Thoracic aorta (tissue), 2 donors: ENCODE results near the gene P2RY14. TPM values are rescaled to one million over a fixed set of nuclear protein-coding genes. Genes with fewer than 3 reads are reported as not detected.
"Not testable (repeated sequence)": the region's sequence is repeated elsewhere in the genome, so short reads cannot be mapped to it uniquely, and the experiment has no call there.

ENCODE experiments used
- ATAC-seq: fragments of 150-250 bp; one replicate; pipeline ENCODE4 v1.8.0; 2017; ENCODE audit warnings: low read depth; ENCODE audit not compliant: insufficient number of reproducible peaks, low FRiP score
- DNase-seq: peaks from one replicate; pipeline ENCODE4 v3.0.0-alpha.2; 2020; ENCODE audit warnings: low spot score
- H3K27ac ChIP-seq, 2 donors: fragments of 200-600 bp; sonication (generic); 1 replicate in 1 of 2; 2 replicates in 1 of 2; pipeline ENCODE4 v1.5.1; 2016; ENCODE audit warnings: mild to moderate bottlenecking in 2 of 2, moderate library complexity in 2 of 2
- H3K27me3 ChIP-seq: fragments of 200-600 bp; sonication (generic); replicated peaks from 2 replicates; pipeline ENCODE4 v1.6.0; 2016; ENCODE audit warnings: mild to moderate bottlenecking; ENCODE audit not compliant: insufficient read depth
- H3K36me3 ChIP-seq: fragments of 200-600 bp; sonication (generic); one replicate; pipeline ENCODE4 v1.5.1; 2016
- H3K4me1 ChIP-seq, 2 donors: fragments of 200-600 bp; sonication (generic); 1 replicate in 1 of 2; 2 replicates in 1 of 2; pipeline versions ENCODE4 v1.5.1 to v1.6.0; 2016; ENCODE audit warnings: low read depth in 2 of 2, mild to moderate bottlenecking in 1 of 2; ENCODE audit not compliant: control insufficient read depth in 1 of 2
- H3K4me3 ChIP-seq: fragments of 200-600 bp; sonication (generic); 2 replicates; pipeline ENCODE4 v1.5.1; 2016; ENCODE audit warnings: mild to moderate bottlenecking
- H3K9me3 ChIP-seq: fragments of 200-600 bp; sonication (generic); 2 replicates; pipeline ENCODE4 v1.5.1; 2016
- CTCF ChIP-seq: fragments of 200-600 bp; sonication (generic); IDR thresholded peaks from one replicate; pipeline ENCODE4 v1.5.1; 2019; ENCODE audit warnings: antibody characterized with exemption
- total RNA-seq, 2 donors: library from RNA; depleted of rRNA; stranded (reverse); fragments of >200 nt; gene quantifications; one replicate each; pipeline versions ENCODE4 v1.1.0 to v1.2.3, GENCODE V29; 2016

P2RY14 gene
- total RNA-seq, 2 donors from 2014 or later: 2.5 to 4.3 TPM

GRCh38 chr3:151234825-151235224, 43.5 kb downstream of the P2RY14 start:
- no peak for ATAC-seq
- no peaks in the 10 kb centered on the region for H3K27me3 ChIP-seq
- no peaks in the 10 kb centered on the region for H3K9me3 ChIP-seq
- H3K4me3 ChIP-seq: no peak overlapping the region
- no peaks in the 10 kb centered on the region for H3K4me1 ChIP-seq
- H3K36me3 ChIP-seq: no peaks in the 10 kb centered on the region
- DNase-seq: no peak
- TF ChIP-seq CTCF: no peak
- no peak overlapping the region for H3K27ac ChIP-seq

- Histone ChIP-seq H3K9me3 (no peaks in the 10 kb centered on the region), H3K27ac (no peak overlapping the region), H3K4me1 (peaks cover 5 to 11% of the 10 kb centered on the region in 2 donors), H3K27me3 (no peaks in the 10 kb centered on the region), H3K4me3 (no peak overlapping the region), H3K36me3 (no peaks in the 10 kb centered on the region)
- ATAC-seq (no peak), DNase-seq (no peak)
- TF ChIP-seq CTCF: no peak
These were observed 45.4 kb downstream of the P2RY14 start for GRCh38 chr3:151232991-151233390.

GRCh38 chr3:151232403-151232802, 45.9 kb downstream of the P2RY14 start:
- not testable (repeated sequence) for DNase-seq, H3K9me3 ChIP-seq, H3K36me3 ChIP-seq, H3K4me3 ChIP-seq, H3K27ac ChIP-seq, ATAC-seq, H3K27me3 ChIP-seq
- H3K4me1 ChIP-seq: peaks cover 5 to 14% of the 10 kb centered on the region in 2 donors

GRCh38 chr3:151230646-151231045, 47.7 kb downstream of the P2RY14 start:
- no peak for TF ChIP-seq CTCF
- no peaks in the 10 kb centered on the region for H3K27me3 ChIP-seq
- no peak overlapping the region for H3K4me3 ChIP-seq
- ATAC-seq (no peak), DNase-seq (no peak)
- H3K27ac ChIP-seq: no peak overlapping the region
- no peaks in the 10 kb centered on the region for H3K9me3 ChIP-seq
- H3K4me1 ChIP-seq: peaks cover 5 to 14% of the 10 kb centered on the region in 2 donors
- H3K36me3 ChIP-seq: no peaks in the 10 kb centered on the region

GRCh38 chr3:151228666-151229040, 49.7 kb downstream of the P2RY14 start:
- ATAC-seq (no peak), DNase-seq (no peak)
- Histone ChIP-seq H3K27me3 (no peaks in the 10 kb centered on the region), H3K4me1 (peaks cover 5 to 14% of the 10 kb centered on the region in 2 donors), H3K36me3 (no peaks in the 10 kb centered on the region), H3K4me3 (no peak overlapping the region), H3K27ac (no peak overlapping the region), H3K9me3 (no peaks in the 10 kb centered on the region)
- no peak for TF ChIP-seq CTCF
